Keratinocyte (primary cell): ENCODE measurements around the gene FBXW12. TPM values are rescaled to one million over a fixed set of nuclear protein-coding genes. Genes with fewer than 3 reads are reported as not detected.

Experiments
- DNase-seq: peaks from one replicate; pipeline ENCODE4 v3.0.0-alpha.2; 2011; ENCODE audit warnings: low read depth, missing footprints, low spot score
- FAIRE-seq: peaks from 2 replicates; lab custom pipeline; 2011; peaks lifted over from hg19 to GRCh38; lab: Jason Lieb, UNC
- H2AFZ ChIP-seq: 2 replicates; pipeline ENCODE4 v1.6.0; 2012; ENCODE audit warnings: low read length, control low read depth, inconsistent platforms; ENCODE audit not compliant: control insufficient read depth
- H3K27ac ChIP-seq: 2 replicates; pipeline ENCODE4 v1.5.1; 2011; ENCODE audit warnings: low read length; ENCODE audit not compliant: control insufficient read depth, insufficient read depth
- H3K27me3 ChIP-seq: 3 replicates; pipeline ENCODE4 v1.6.0; 2011; ENCODE audit warnings: low read length; ENCODE audit not compliant: control insufficient read depth, insufficient read depth; ENCODE audit errors: extremely low read depth
- H3K36me3 ChIP-seq, 2 experiments: 2 replicates in 1 of 2; 3 replicates in 1 of 2; pipeline ENCODE4 v1.5.1; 2011; ENCODE audit warnings: low read length in 2 of 2, mild to moderate bottlenecking in 1 of 2; ENCODE audit not compliant: control insufficient read depth in 2 of 2, insufficient read depth in 2 of 2; ENCODE audit errors: extremely low read depth in 1 of 2
- H3K4me1 ChIP-seq: 3 replicates; pipeline ENCODE4 v1.5.1; 2011; ENCODE audit warnings: low read length; ENCODE audit not compliant: control insufficient read depth, insufficient read depth; ENCODE audit errors: extremely low read depth
- H3K4me2 ChIP-seq: 3 replicates; pipeline ENCODE4 v1.6.0; 2011; ENCODE audit warnings: low read depth, low read length; ENCODE audit not compliant: control insufficient read depth, insufficient read depth; ENCODE audit errors: extremely low read depth
- H3K4me3 ChIP-seq, 3 experiments: fragments of 200-600 bp in 1 of 3; sonication (generic) in 1 of 3; 2 replicates in 2 of 3; 3 replicates in 1 of 3; pipeline ENCODE4 v1.5.1; 2011 to 2016; ENCODE audit warnings: low read length in 3 of 3, mild to moderate bottlenecking in 3 of 3, control low read depth in 2 of 3, inconsistent platforms in 1 of 3, low read depth in 1 of 3, mixed read lengths in 1 of 3, mixed run types in 1 of 3, moderate library complexity in 1 of 3; ENCODE audit not compliant: control insufficient read depth in 2 of 3, insufficient read depth in 2 of 3; ENCODE audit errors: extremely low read depth in 1 of 3
- H3K79me2 ChIP-seq: 2 replicates; pipeline ENCODE4 v1.6.0; 2012; ENCODE audit warnings: low read length; ENCODE audit not compliant: control insufficient read depth, insufficient read depth
- H3K9ac ChIP-seq: 3 replicates; pipeline ENCODE4 v1.6.0; 2011; ENCODE audit warnings: low read length; ENCODE audit not compliant: control insufficient read depth, insufficient read depth; ENCODE audit errors: extremely low read depth
- H3K9me1 ChIP-seq: 3 replicates; pipeline ENCODE4 v1.6.0; 2011; ENCODE audit warnings: low read length; ENCODE audit not compliant: control insufficient read depth, insufficient read depth; ENCODE audit errors: extremely low read depth
- H3K9me3 ChIP-seq: 2 replicates; pipeline ENCODE4 v1.5.1; 2012; ENCODE audit warnings: low read depth, low read length; ENCODE audit not compliant: control insufficient read depth
- H4K20me1 ChIP-seq: 3 replicates; pipeline ENCODE4 v1.6.0; 2011; ENCODE audit warnings: low read length; ENCODE audit not compliant: control insufficient read depth, insufficient read depth; ENCODE audit errors: extremely low read depth
- EZH2 ChIP-seq: IDR thresholded peaks from one replicate; pipeline ENCODE4 v1.6.1; 2012; ENCODE audit warnings: inconsistent platforms, mild to moderate bottlenecking, low read length, moderate library complexity
- dilution Hi-C: fragments of 300-500 bp; cut with MboI; formaldehyde crosslinking; loops from one replicate; pipeline ENCODE4 v1.7.0; 2020; ENCODE audit warnings: low sequenced_read_pairs; ENCODE audit not compliant: extremely low pct_ligation_motif_present
- polyA plus RNA-seq, 5 experiments: library from polyadenylated mRNA; depleted of rRNA in 3 of 5; stranded (reverse) in 3 of 5; stranded (forward) in 1 of 5; unstranded in 1 of 5; fragments of >200 nt; gene quantifications; 1 replicate in 1 of 5; 2 replicates in 3 of 5; 3 replicates in 1 of 5; pipeline versions ENCODE4 v1.2.1 to v1.2.3, GENCODE V29; 2011 to 2012; ENCODE audit warnings: missing spikeins in 2 of 5, low read depth in 1 of 5, low replicate concordance in 1 of 5
- TF ChIP-seq, protein P1 (sequence below), 3 experiments: IDR thresholded peaks in 1 of 3; conservative IDR thresholded peaks in 1 of 3; optimal IDR thresholded peaks in 1 of 3; 2 replicates in 2 of 3; 3 replicates in 1 of 3; pipeline versions ENCODE3 to v1.5.1; 2011; ENCODE audit warnings: low read length in 3 of 3, mild to moderate bottlenecking in 3 of 3, moderate library complexity in 2 of 3, control low read depth in 1 of 3, inconsistent platforms in 1 of 3; ENCODE audit not compliant: insufficient read depth in 2 of 3; ENCODE audit errors: extremely low read depth in 1 of 3

The FBXW12 gene
- polyA plus RNA-seq, 1 donor (not counting 4 experiments of a cell fraction or from before 2014, with no cell fraction given), result not detected

DNA sequence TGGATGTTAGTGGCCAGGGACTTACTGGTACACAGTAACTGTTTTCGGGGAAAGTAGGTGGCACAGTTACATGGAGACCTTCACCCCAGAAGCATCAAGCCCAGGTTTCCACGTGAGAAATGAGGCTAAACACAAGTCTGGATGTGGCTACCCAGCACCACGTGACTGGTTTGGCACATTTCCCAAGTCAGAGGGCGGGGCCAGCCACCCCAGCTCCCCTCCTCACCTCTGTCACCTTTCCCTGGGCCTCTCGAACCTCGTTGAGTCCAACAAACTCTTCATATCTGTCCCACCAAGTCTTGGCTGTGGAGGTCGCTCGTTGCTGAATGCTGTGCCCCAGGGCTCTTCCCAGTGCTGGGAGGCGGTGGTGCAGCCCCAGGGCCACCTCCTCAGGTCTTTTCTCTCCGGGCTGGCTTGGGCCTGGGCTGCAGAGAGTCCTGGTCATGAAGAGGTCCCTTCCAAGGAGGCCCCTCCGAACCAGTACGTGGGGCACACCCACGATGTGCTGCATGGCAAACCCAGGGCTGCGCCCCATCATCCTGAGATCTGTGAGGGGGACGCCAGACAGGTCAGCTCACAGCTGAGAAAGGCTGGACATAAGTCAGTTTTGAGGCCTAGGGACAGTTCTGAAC, 62.7 kb downstream of the FBXW12 start:
- TF ChIP-seq EZH2, result no peak
- TF ChIP-seq, protein P1, sequence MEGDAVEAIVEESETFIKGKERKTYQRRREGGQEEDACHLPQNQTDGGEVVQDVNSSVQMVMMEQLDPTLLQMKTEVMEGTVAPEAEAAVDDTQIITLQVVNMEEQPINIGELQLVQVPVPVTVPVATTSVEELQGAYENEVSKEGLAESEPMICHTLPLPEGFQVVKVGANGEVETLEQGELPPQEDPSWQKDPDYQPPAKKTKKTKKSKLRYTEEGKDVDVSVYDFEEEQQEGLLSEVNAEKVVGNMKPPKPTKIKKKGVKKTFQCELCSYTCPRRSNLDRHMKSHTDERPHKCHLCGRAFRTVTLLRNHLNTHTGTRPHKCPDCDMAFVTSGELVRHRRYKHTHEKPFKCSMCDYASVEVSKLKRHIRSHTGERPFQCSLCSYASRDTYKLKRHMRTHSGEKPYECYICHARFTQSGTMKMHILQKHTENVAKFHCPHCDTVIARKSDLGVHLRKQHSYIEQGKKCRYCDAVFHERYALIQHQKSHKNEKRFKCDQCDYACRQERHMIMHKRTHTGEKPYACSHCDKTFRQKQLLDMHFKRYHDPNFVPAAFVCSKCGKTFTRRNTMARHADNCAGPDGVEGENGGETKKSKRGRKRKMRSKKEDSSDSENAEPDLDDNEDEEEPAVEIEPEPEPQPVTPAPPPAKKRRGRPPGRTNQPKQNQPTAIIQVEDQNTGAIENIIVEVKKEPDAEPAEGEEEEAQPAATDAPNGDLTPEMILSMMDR (optimal IDR thresholded peaks at IDR 0.05 in 1 of 3, IDR thresholded peaks at IDR 0.05 in 1 of 3, conservative IDR thresholded peaks at IDR 0.05 in 1 of 3; ENCODE audit: extremely low read depth in 1 of 3, insufficient read depth in 2 of 3, low read length in 3 of 3), result no peak
- peak overlapping the region; percentile 52 for H3K9ac ChIP-seq
- H2AFZ ChIP-seq, result no peak overlapping the region
- no peak overlapping the region for H3K4me3 ChIP-seq
- no peaks in the 10 kb centered on the region for H3K27me3 ChIP-seq
- H4K20me1 ChIP-seq, result no peaks in the 10 kb centered on the region
- no peak for FAIRE-seq
- H3K36me3 ChIP-seq, result peaks cover 4 to 18% of the 10 kb centered on the region in 2 experiments
- no peaks in the 10 kb centered on the region for H3K9me1 ChIP-seq
- H3K9me3 ChIP-seq, result no peaks in the 10 kb centered on the region
- H3K4me2 ChIP-seq, result peak overlapping the region; percentile 67
- DNase-seq, result no peak
- H3K27ac ChIP-seq, result peak overlapping the region; percentile 79
- dilution Hi-C loops, result loop anchor here (25.0 kb wide), 1 partner anchor 172 kb away; no protein-coding TSS in a partner anchor
- peaks cover 13% of the 10 kb centered on the region for H3K79me2 ChIP-seq
- peaks cover 65% of the 10 kb centered on the region for H3K4me1 ChIP-seq

DNA sequence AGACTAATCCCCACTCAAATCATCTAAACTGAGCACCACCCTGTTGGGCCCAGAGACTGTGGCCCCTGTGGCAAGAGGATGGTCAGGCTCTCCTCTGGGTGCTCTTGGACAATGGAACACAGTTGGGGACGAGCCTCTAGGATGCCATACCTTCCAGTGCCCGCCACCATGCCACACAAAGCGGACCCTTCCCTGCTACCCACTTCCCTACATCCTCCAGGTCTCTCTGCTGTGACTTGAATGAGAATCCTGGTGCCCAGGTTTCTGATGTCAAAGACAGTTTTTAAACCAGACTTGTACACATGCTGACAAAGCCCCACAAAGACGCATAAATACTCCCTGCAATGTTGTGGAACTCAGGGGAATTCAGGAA, 63.2 kb downstream of the FBXW12 start:
- Histone ChIP-seq H2AFZ (no peak overlapping the region), H4K20me1 (no peaks in the 10 kb centered on the region), H3K4me1 (peaks cover 62% of the 10 kb centered on the region), H3K27me3 (no peaks in the 10 kb centered on the region), H3K27ac (peak overlapping the region; percentile 36), H3K36me3 (peaks cover 4 to 18% of the 10 kb centered on the region in 2 experiments), H3K9ac (no peak overlapping the region), H3K4me3 (no peak overlapping the region), H3K79me2 (peaks cover 16% of the 10 kb centered on the region), H3K4me2 (peak overlapping the region; percentile 27), H3K9me3 (no peaks in the 10 kb centered on the region), H3K9me1 (no peaks in the 10 kb centered on the region)
- FAIRE-seq (no peak), DNase-seq (no peak)
- dilution Hi-C loops, result loop anchor here (25.0 kb wide), 1 partner anchor 173 kb away; no protein-coding TSS in a partner anchor
- TF ChIP-seq, protein P1 (optimal IDR thresholded peaks at IDR 0.05 in 1 of 3, IDR thresholded peaks at IDR 0.05 in 1 of 3, conservative IDR thresholded peaks at IDR 0.05 in 1 of 3; ENCODE audit: extremely low read depth in 1 of 3, insufficient read depth in 2 of 3, low read length in 3 of 3), result no peak
- no peak for TF ChIP-seq EZH2
